HepG2 (cell line): Measurements from ENCODE around the gene MTHFD2L. TPM values are rescaled to one million over a fixed set of nuclear protein-coding genes. Genes with fewer than 3 reads are reported as not detected.

Experiments used
- FOXM1 ChIP-seq: sonication (generic); formaldehyde crosslinking; IDR thresholded peaks from 2 replicates; pipeline ENCODE4 v1.5.0; 2020; ENCODE audit warnings: missing genetic modification reagents
- HCFC1 ChIP-seq: fragments of 150-350 bp; IDR thresholded peaks from 2 replicates; pipeline ENCODE4 v1.6.1; 2014; ENCODE audit warnings: low read depth, low read length
- HNF4G ChIP-seq, 2 experiments: sonication (generic) in 1 of 2; formaldehyde crosslinking in 1 of 2; IDR thresholded peaks; 2 replicates each; pipeline versions ENCODE4 v1.4.0 to v1.6.1; 2011 to 2020; ENCODE audit warnings: borderline replicate concordance in 2 of 2, low read depth in 2 of 2, mild to moderate bottlenecking in 2 of 2, low read length in 1 of 2, missing genetic modification reagents in 1 of 2, moderate library complexity in 1 of 2
- HOXD1 ChIP-seq: sonication (generic); formaldehyde crosslinking; IDR thresholded peaks from 2 replicates; pipeline ENCODE4 v1.5.0; 2020; ENCODE audit warnings: missing genetic modification reagents
- KDM4B ChIP-seq: sonication (generic); formaldehyde crosslinking; IDR thresholded peaks from 2 replicates; pipeline ENCODE4 v1.4.0; 2020; ENCODE audit warnings: missing genetic modification reagents
- MAFG ChIP-seq: sonication (generic); formaldehyde crosslinking; IDR thresholded peaks from 2 replicates; pipeline ENCODE4 v1.5.1; 2020; ENCODE audit warnings: mild to moderate bottlenecking, missing genetic modification reagents
- MAZ ChIP-seq, 2 experiments: sonication (generic) in 1 of 2; formaldehyde crosslinking in 1 of 2; IDR thresholded peaks; 2 replicates each; pipeline versions ENCODE4 v1.5.0 to v1.6.1; 2012 to 2020; ENCODE audit warnings: low read depth in 2 of 2, mild to moderate bottlenecking in 2 of 2, borderline replicate concordance in 1 of 2, improper control_type of control experiment in 1 of 2, low read length in 1 of 2, missing genetic modification reagents in 1 of 2, moderate library complexity in 1 of 2
- NR2C2 ChIP-seq: sonication (generic); formaldehyde crosslinking; IDR thresholded peaks from 2 replicates; pipeline ENCODE4 v1.4.0; 2020; ENCODE audit warnings: missing genetic modification reagents, mild to moderate bottlenecking, moderate library complexity, borderline replicate concordance
- PHF20 ChIP-seq: sonication (generic); formaldehyde crosslinking; IDR thresholded peaks from 2 replicates; pipeline ENCODE4 v1.5.0; 2020; ENCODE audit warnings: mild to moderate bottlenecking, missing genetic modification reagents
- RARA ChIP-seq: IDR thresholded peaks from 2 replicates; pipeline ENCODE4 v1.6.1; 2016; ENCODE audit warnings: missing genetic modification reagents, missing compliant biosample characterization
- SALL2 ChIP-seq: sonication (generic); formaldehyde crosslinking; IDR thresholded peaks from 2 replicates; pipeline ENCODE4 v1.8.1; 2023; ENCODE audit warnings: mild to moderate bottlenecking, missing genetic modification reagents, inconsistent platforms
- SIX1 ChIP-seq: sonication (generic); formaldehyde crosslinking; IDR thresholded peaks from 2 replicates; pipeline ENCODE4 v1.4.0; 2020; ENCODE audit warnings: missing genetic modification reagents, borderline replicate concordance
- SKI ChIP-seq: fragments of 450-650 bp; IDR thresholded peaks from one replicate; pipeline ENCODE4 v1.6.1; 2018; ENCODE audit warnings: mild to moderate bottlenecking; ENCODE audit not compliant: partially characterized antibody
- TBX2 ChIP-seq: sonication (generic); formaldehyde crosslinking; IDR thresholded peaks from 2 replicates; pipeline ENCODE4 v1.5.0; 2020; ENCODE audit warnings: missing genetic modification reagents, mild to moderate bottlenecking, borderline replicate concordance
- TOE1 ChIP-seq: sonication (generic); formaldehyde crosslinking; IDR thresholded peaks from 2 replicates; pipeline ENCODE4 v1.4.0; 2020; ENCODE audit warnings: mild to moderate bottlenecking, missing genetic modification reagents
- ZFP62 ChIP-seq: sonication (generic); formaldehyde crosslinking; IDR thresholded peaks from 2 replicates; pipeline ENCODE4 v1.4.0; 2020; ENCODE audit warnings: missing genetic modification reagents
- ZNF230 ChIP-seq: sonication (generic); formaldehyde crosslinking; IDR thresholded peaks from 2 replicates; pipeline ENCODE4 v1.4.0; 2020; ENCODE audit warnings: mild to moderate bottlenecking, missing genetic modification reagents
- ZNF432 ChIP-seq: sonication (generic); formaldehyde crosslinking; IDR thresholded peaks from 2 replicates; pipeline ENCODE4 v1.5.0; 2020; ENCODE audit warnings: missing genetic modification reagents, mild to moderate bottlenecking, borderline replicate concordance
- ZNF598 ChIP-seq: sonication (generic); formaldehyde crosslinking; IDR thresholded peaks from 2 replicates; pipeline ENCODE4 v1.5.1; 2020; ENCODE audit warnings: mild to moderate bottlenecking, missing genetic modification reagents, borderline replicate concordance
- ZNF768 ChIP-seq: sonication (generic); formaldehyde crosslinking; IDR thresholded peaks from 2 replicates; pipeline ENCODE4 v1.4.0; 2020; ENCODE audit warnings: missing genetic modification reagents
- ZNF83 ChIP-seq: sonication (generic); formaldehyde crosslinking; IDR thresholded peaks from 2 replicates; pipeline ENCODE4 v1.4.0; 2020; ENCODE audit warnings: missing genetic modification reagents, mild to moderate bottlenecking, borderline replicate concordance
- ZSCAN22 ChIP-seq: sonication (generic); formaldehyde crosslinking; IDR thresholded peaks from 2 replicates; pipeline ENCODE4 v1.4.0; 2020; ENCODE audit warnings: mild to moderate bottlenecking, missing genetic modification reagents
- polyA plus RNA-seq, 8 experiments: library from polyadenylated mRNA; depleted of rRNA in 3 of 8; stranded (reverse) in 7 of 8; unstranded in 1 of 8; fragments of >200 nt; fragmentation: Illumina TruSeq in 4 of 8; extraction: Trizol in 4 of 8; gene quantifications; 2 replicates each; pipeline versions ENCODE4 v1.2.1 to v1.2.3, GENCODE V29; 2011 to 2016; ENCODE audit warnings: low read depth in 4 of 8, missing spikeins in 1 of 8, mixed read lengths in 1 of 8; ENCODE audit not compliant: insufficient read depth in 1 of 8
- total RNA-seq, 5 experiments: library from RNA; depleted of rRNA; stranded (reverse); fragments of >200 nt; fragmentation: Illumina TruSeq; extraction: Trizol; gene quantifications; 2 replicates each; pipeline ENCODE4 v1.2.3, GENCODE V29; 2016; ENCODE audit warnings: low read depth in 1 of 5
- TF ChIP-seq, protein P1 (sequence below): sonication (generic); formaldehyde crosslinking; IDR thresholded peaks from 2 replicates; pipeline ENCODE4 v1.4.0; 2020; ENCODE audit warnings: missing genetic modification reagents, borderline replicate concordance
- TF ChIP-seq, protein P2 (sequence below), 2 experiments: sonication (generic) in 1 of 2; formaldehyde crosslinking in 1 of 2; IDR thresholded peaks; 2 replicates each; pipeline versions ENCODE4 v1.6.1 to v1.9.0; 2014 to 2022; ENCODE audit warnings: antibody characterized with exemption in 1 of 2, borderline replicate concordance in 1 of 2, inconsistent platforms in 1 of 2, low read depth in 1 of 2, missing genetic modification reagents in 1 of 2

Gene MTHFD2L
- total and polyA plus RNA-seq, 2 of the 13 experiments (the other 11 are each of a cell fraction or from before 2014, with no cell fraction given): 10.5 to 14.9 TPM

DNA sequence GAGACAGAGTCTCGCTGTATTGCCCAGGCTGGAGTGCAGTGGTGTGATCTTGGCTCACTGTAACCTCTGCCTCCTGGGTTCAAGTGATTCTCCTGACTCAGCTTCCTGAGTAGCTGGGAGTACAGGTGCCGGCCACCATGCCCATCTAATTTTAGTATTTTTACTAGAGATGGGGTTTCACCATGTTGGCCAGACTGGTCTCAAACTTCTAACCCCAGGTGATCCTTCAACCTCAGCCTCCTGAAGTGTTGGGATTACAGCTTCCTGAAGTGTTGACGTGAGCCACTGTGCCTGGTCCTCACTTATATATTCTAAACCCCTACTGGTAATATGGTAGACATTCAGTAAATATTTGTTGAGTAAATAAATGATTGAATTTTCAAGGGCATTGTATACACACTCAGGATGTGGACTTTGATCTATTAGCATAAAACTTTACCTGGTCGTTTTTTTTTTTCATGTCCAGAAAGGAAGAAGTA lies 33.0 kb downstream of the MTHFD2L start (continued):
- TF ChIP-seq ZNF432: no peak
- TF ChIP-seq MAFG (CRISPR knock-in tag): no peak
- TF ChIP-seq TBX2 (CRISPR knock-in tag): peak; percentile 18; the same call in 1 of the 2 replicates
- TF ChIP-seq, protein P1, sequence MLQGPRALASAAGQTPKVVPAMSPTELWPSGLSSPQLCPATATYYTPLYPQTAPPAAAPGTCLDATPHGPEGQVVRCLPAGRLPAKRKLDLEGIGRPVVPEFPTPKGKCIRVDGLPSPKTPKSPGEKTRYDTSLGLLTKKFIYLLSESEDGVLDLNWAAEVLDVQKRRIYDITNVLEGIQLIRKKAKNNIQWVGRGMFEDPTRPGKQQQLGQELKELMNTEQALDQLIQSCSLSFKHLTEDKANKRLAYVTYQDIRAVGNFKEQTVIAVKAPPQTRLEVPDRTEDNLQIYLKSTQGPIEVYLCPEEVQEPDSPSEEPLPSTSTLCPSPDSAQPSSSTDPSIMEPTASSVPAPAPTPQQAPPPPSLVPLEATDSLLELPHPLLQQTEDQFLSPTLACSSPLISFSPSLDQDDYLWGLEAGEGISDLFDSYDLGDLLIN (CRISPR knock-in tag): no peak
- no peak for TF ChIP-seq ZNF230 (CRISPR knock-in tag)
- no peak for TF ChIP-seq FOXM1
- TF ChIP-seq SALL2 (CRISPR knock-in tag): no peak
- TF ChIP-seq MAZ (IDR thresholded peaks at IDR 0.05; ENCODE audit: borderline replicate concordance, low read depth, low read length): no peak
- no peak for TF ChIP-seq MAZ (CRISPR knock-in tag; IDR thresholded peaks at IDR 0.05; ENCODE audit: low read depth)
- TF ChIP-seq SKI: peak; percentile 79
- TF ChIP-seq PHF20: no peak
- TF ChIP-seq NR2C2 (CRISPR knock-in tag): no peak
- TF ChIP-seq RARA (CRISPR knock-in tag): peak; percentile 75
- TF ChIP-seq, protein P2, sequence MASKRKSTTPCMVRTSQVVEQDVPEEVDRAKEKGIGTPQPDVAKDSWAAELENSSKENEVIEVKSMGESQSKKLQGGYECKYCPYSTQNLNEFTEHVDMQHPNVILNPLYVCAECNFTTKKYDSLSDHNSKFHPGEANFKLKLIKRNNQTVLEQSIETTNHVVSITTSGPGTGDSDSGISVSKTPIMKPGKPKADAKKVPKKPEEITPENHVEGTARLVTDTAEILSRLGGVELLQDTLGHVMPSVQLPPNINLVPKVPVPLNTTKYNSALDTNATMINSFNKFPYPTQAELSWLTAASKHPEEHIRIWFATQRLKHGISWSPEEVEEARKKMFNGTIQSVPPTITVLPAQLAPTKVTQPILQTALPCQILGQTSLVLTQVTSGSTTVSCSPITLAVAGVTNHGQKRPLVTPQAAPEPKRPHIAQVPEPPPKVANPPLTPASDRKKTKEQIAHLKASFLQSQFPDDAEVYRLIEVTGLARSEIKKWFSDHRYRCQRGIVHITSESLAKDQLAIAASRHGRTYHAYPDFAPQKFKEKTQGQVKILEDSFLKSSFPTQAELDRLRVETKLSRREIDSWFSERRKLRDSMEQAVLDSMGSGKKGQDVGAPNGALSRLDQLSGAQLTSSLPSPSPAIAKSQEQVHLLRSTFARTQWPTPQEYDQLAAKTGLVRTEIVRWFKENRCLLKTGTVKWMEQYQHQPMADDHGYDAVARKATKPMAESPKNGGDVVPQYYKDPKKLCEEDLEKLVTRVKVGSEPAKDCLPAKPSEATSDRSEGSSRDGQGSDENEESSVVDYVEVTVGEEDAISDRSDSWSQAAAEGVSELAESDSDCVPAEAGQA (IDR thresholded peaks at IDR 0.05; ENCODE audit: low read depth): no peak
- TF ChIP-seq, protein P2 (CRISPR knock-in tag; IDR thresholded peaks at IDR 0.05; ENCODE audit: borderline replicate concordance): no peak
- TF ChIP-seq KDM4B (CRISPR knock-in tag): no peak
- TF ChIP-seq ZSCAN22 (CRISPR knock-in tag): no peak
- no peak for TF ChIP-seq TOE1 (CRISPR knock-in tag)
- no peak for TF ChIP-seq ZFP62 (CRISPR knock-in tag)
- no peak for TF ChIP-seq SIX1 (CRISPR knock-in tag)
- TF ChIP-seq HCFC1: no peak
- no peak for TF ChIP-seq ZNF83 (CRISPR knock-in tag)
- TF ChIP-seq HOXD1 (CRISPR knock-in tag): peak; percentile 34; the same call in 1 of the 2 replicates
- TF ChIP-seq HNF4G (IDR thresholded peaks at IDR 0.05; ENCODE audit: borderline replicate concordance, low read depth, low read length): 0 out of 2 replicates have a peak, but pooled peaks have one; percentile 9
- TF ChIP-seq HNF4G (CRISPR knock-in tag; IDR thresholded peaks at IDR 0.05; ENCODE audit: borderline replicate concordance, low read depth): no peak
- no peak for TF ChIP-seq ZNF598 (CRISPR knock-in tag)
- no peak for TF ChIP-seq ZNF768 (CRISPR knock-in tag)
